OCI-LY7 (cell line): ENCODE measurements around the gene AKR1C8.

ENCODE experiments used
- EZH2phosphoT487 ChIP-seq: fragments of 200-600 bp; sonication (generic); IDR thresholded peaks from 2 replicates; pipeline ENCODE4 v1.6.1; 2018; ENCODE audit warnings: low read depth, borderline replicate concordance, mild to moderate bottlenecking, mixed run types, antibody characterized with exemption, low read length, moderate library complexity, mixed read lengths
- TF ChIP-seq, protein P1 (sequence below): fragments of 200-600 bp; sonication (generic); conservative IDR thresholded peaks from 2 replicates; pipeline ENCODE4 v1.5.1; 2014; ENCODE audit warnings: mild to moderate bottlenecking, antibody characterized with exemption, low read length, moderate library complexity, mixed read lengths

DNA sequence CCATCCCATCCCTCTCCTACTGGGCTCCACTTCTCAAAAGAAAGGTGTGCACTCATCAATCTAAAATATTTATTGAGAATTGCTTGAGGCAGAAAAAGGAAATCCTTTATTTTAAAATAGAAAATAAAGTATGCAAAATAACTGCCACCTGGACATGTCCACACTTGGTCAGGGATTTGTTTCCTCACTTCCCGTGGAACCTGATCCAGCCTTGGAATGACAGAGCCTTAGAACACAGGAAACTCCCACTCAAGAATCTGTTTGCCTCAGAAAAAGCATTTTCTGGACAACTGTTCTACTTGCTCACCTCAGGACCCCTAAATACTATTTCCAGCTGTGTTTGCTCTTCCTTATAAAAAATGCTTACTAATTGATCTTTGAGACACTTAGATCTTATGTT lies 29.0 kb downstream of the AKR1C8 start:
- TF ChIP-seq, protein P1, sequence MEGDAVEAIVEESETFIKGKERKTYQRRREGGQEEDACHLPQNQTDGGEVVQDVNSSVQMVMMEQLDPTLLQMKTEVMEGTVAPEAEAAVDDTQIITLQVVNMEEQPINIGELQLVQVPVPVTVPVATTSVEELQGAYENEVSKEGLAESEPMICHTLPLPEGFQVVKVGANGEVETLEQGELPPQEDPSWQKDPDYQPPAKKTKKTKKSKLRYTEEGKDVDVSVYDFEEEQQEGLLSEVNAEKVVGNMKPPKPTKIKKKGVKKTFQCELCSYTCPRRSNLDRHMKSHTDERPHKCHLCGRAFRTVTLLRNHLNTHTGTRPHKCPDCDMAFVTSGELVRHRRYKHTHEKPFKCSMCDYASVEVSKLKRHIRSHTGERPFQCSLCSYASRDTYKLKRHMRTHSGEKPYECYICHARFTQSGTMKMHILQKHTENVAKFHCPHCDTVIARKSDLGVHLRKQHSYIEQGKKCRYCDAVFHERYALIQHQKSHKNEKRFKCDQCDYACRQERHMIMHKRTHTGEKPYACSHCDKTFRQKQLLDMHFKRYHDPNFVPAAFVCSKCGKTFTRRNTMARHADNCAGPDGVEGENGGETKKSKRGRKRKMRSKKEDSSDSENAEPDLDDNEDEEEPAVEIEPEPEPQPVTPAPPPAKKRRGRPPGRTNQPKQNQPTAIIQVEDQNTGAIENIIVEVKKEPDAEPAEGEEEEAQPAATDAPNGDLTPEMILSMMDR = no peak
- TF ChIP-seq EZH2phosphoT487 = no peak
